GM12878 (cell line): ENCODE data around the gene FLOT1. TPM values are rescaled to one million over a fixed set of nuclear protein-coding genes. Genes with fewer than 3 reads are reported as not detected.

ENCODE experiments used
- ATAC-seq: fragments of 200-7000 bp; cut with Tn5 transposase; 3 replicates; pipeline ENCODE4 v1.9.1; 2020; ENCODE audit warnings: mild to moderate bottlenecking, moderate library complexity
- BruUV-seq: library from RNA; stranded (reverse); fragments of 400-500 nt; replicated peaks from 2 replicates; lab custom pipeline; 2021; lab: Mats Ljungman, UMichigan
- CTCF ChIA-PET: fragments of 300-600 bp; sonication (Branson Sonifier 250); formaldehyde crosslinking; extraction: SDS; loops from one replicate; lab custom pipeline; 2021; ENCODE audit warnings: inconsistent platforms; lab: Yijun Ruan, JAX
- POLR2A ChIA-PET: fragments of 350-600 bp; formaldehyde crosslinking; extraction: SDS; loops from one replicate; lab custom pipeline; 2021; ENCODE audit warnings: inconsistent platforms; lab: Charles Lee
- RAD21 ChIA-PET: fragments of 300-600 bp; sonication (Branson Sonifier 250); formaldehyde crosslinking; loops from one replicate; lab custom pipeline; 2023; ENCODE audit warnings: antibody characterized with exemption; ENCODE audit not compliant: unreplicated experiment; lab: Charles Lee
- SMC1A ChIA-PET: fragments of 300-600 bp; sonication (Branson Sonifier 250); formaldehyde crosslinking; loops from one replicate; lab custom pipeline; 2023; ENCODE audit not compliant: unreplicated experiment, uncharacterized antibody; lab: Charles Lee
- DNase-seq: peaks from one replicate; pipeline ENCODE4 v3.0.0-alpha.2; 2011; ENCODE audit warnings: low read depth, low spot score
- FAIRE-seq: peaks from 3 replicates; lab custom pipeline; 2011; peaks lifted over from hg19 to GRCh38; lab: Jason Lieb, UNC
- H2AFZ ChIP-seq: 2 replicates; pipeline ENCODE4 v1.6.0; 2011; ENCODE audit warnings: low read depth, low read length, control low read depth; ENCODE audit not compliant: control insufficient read depth
- H3K27ac ChIP-seq: 2 replicates; pipeline ENCODE4 v1.5.1; 2011; ENCODE audit warnings: control low read depth; ENCODE audit not compliant: control insufficient read depth, insufficient read depth
- H3K27me3 ChIP-seq, 2 experiments: replicated peaks in 1 of 2; 2 replicates each; pipeline versions ENCODE4 v1.6.0 to v1.6.1; 2011; ENCODE audit warnings: low read length in 1 of 2; ENCODE audit not compliant: control insufficient read depth in 2 of 2, insufficient read depth in 2 of 2
- H3K36me3 ChIP-seq, 2 experiments: 2 replicates each; pipeline ENCODE4 v1.5.1; 2011; ENCODE audit warnings: low read length in 1 of 2; ENCODE audit not compliant: control insufficient read depth in 2 of 2, insufficient read depth in 2 of 2
- H3K4me1 ChIP-seq: 2 replicates; pipeline ENCODE4 v1.6.1; 2011; ENCODE audit warnings: mild to moderate bottlenecking, low read length, moderate library complexity, mixed read lengths; ENCODE audit not compliant: control insufficient read depth, insufficient read depth
- H3K4me2 ChIP-seq: 2 replicates; pipeline ENCODE4 v1.6.0; 2011; ENCODE audit warnings: control low read depth; ENCODE audit not compliant: control insufficient read depth, insufficient read depth
- H3K4me3 ChIP-seq: fragments of 200-600 bp; sonication (generic); 2 replicates; pipeline ENCODE4 v1.5.1; 2016
- H3K79me2 ChIP-seq: 2 replicates; pipeline ENCODE4 v1.6.0; 2011; ENCODE audit warnings: low read length; ENCODE audit not compliant: control insufficient read depth, insufficient read depth
- H3K9ac ChIP-seq: 2 replicates; pipeline ENCODE4 v1.8.0; 2011; ENCODE audit warnings: low read length, control low read depth, mixed read lengths; ENCODE audit not compliant: control insufficient read depth, insufficient read depth
- H3K9me3 ChIP-seq: replicated peaks from 3 replicates; pipeline ENCODE4 v1.5.1; 2011; ENCODE audit warnings: mild to moderate bottlenecking, low read length; ENCODE audit not compliant: control insufficient read depth, insufficient read depth
- H4K20me1 ChIP-seq: 2 replicates; pipeline ENCODE4 v1.6.0; 2011; ENCODE audit not compliant: control insufficient read depth, insufficient read depth
- KAT2A ChIP-seq: conservative IDR thresholded peaks from 2 replicates; pipeline ENCODE4 v1.6.1; 2011; ENCODE audit warnings: low read depth, low read length; ENCODE audit not compliant: control insufficient read depth
- POLR2AphosphoS5 ChIP-seq: IDR thresholded peaks from 2 replicates; pipeline ENCODE4 v1.6.1; 2011; ENCODE audit warnings: mild to moderate bottlenecking, low read length, inconsistent platforms
- RELA ChIP-seq: fragments of 450-650 bp; IDR thresholded peaks from 2 replicates; pipeline ENCODE4 v1.8.0; 2014; ENCODE audit warnings: borderline replicate concordance; ENCODE audit not compliant: partially characterized antibody
- SIN3A ChIP-seq: IDR thresholded peaks from 2 replicates; pipeline ENCODE4 v1.6.1; 2012; ENCODE audit warnings: low read depth, low read length, improper control_type of control experiment
- SPI1 ChIP-seq: IDR thresholded peaks from 2 replicates; pipeline ENCODE4 v1.6.1; 2011; ENCODE audit warnings: low read depth, mild to moderate bottlenecking, low read length, moderate library complexity, borderline replicate concordance; ENCODE audit not compliant: insufficient read depth
- WGBS: methylation state at CpG from one replicate; pipeline ENCODE4 v1.1.6; 2016; ENCODE audit warnings: low lambda C conversion rate; ENCODE audit not compliant: insufficient replicate concordance, insufficient coverage; ENCODE audit errors: missing lambda C conversion rate; 5-methylcytosine and 5-hydroxymethylcytosine counted together
- in situ Hi-C: fragments of 300-500 bp; cut with MboI; formaldehyde crosslinking; loops from 9 replicates; pipeline ENCODE4 v1.14.3; 2018; ENCODE audit warnings: mixed read lengths
- intact Hi-C: fragments of 100-400 bp; cut with micrococcal nuclease; formaldehyde crosslinking; loops from one replicate; pipeline ENCODE4 v1.14.2; 2022; ENCODE audit not compliant: unreplicated experiment
- polyA plus RNA-seq, 11 experiments: library from polyadenylated mRNA; depleted of rRNA in 4 of 11; unstranded in 6 of 11; stranded (reverse) in 5 of 11; fragments of >200 nt; fragmentation: Nextera tagmentation in 4 of 11; fragmentation: Illumina TruSeq in 1 of 11; extraction: Ambion mirVana in 4 of 11; extraction: Trizol in 1 of 11; gene quantifications; 1 replicate in 1 of 11; 2 replicates in 10 of 11; pipeline versions ENCODE4 v1.2.1 to v1.2.3, GENCODE V29; 2011 to 2016; ENCODE audit warnings: inconsistent platforms in 2 of 11, missing spikeins in 2 of 11, low read depth in 1 of 11
- total RNA-seq, 4 experiments: library from RNA; depleted of rRNA in 3 of 4; stranded (reverse); fragments of >200 nt in 3 of 4; fragmentation: Illumina TruSeq in 1 of 4; extraction: Trizol in 1 of 4; gene quantifications; 2 replicates each; pipeline versions ENCODE4 v1.2.1 to v1.2.3, GENCODE V29; 2013 to 2021
- TF ChIP-seq, protein P1 (sequence below): IDR thresholded peaks from 2 replicates; pipeline ENCODE4 v1.6.1; 2012; ENCODE audit warnings: low read depth, low read length, improper control_type of control experiment

FLOT1 gene
- total and polyA plus RNA-seq, 10 of the 15 experiments (the other 5 are each of a cell fraction or from before 2014, with no cell fraction given): 12.3 to 153 (median 112) TPM

DNA sequence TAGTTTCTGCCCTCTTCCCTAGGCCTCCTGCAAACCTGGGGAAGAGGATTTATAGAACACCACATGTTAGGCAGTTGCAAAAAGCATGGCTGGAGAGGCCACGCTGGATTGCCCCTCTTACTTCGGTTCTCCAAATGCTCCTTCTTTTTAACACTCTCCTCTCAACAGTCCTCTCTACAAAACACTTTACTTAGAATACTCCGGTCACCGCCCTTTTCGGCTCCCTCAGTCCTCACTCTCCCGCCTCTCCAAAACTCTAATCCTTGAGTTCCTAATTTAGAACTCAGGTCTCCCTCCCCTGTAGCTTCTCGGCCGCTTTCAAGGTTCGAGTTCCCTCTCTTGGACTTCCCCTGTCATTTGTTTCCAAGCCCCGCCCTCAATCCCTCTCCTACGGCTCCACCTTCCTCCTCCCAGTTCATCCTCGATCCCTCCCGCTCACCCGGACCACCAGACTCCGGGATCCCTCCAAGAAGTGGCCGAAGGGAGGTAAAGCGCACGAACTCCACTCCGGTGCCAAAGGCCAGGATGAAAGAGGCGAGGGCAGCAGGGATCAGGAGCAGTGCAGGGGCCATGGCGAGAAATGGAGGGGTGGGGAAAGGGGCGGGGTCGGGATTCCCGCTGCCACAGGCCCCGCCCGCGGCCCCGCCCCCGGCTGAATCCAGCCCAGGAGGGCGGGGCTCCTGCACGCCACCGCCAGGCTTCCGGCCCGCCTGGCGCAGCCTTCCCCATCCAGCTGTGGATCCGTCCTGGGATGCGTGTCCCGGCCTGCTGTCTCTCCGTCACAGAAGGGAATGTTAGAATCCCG lies 51.9 kb downstream of the FLOT1 start, which contains the start of gene NRM (continued):
- TF ChIP-seq, protein P1, sequence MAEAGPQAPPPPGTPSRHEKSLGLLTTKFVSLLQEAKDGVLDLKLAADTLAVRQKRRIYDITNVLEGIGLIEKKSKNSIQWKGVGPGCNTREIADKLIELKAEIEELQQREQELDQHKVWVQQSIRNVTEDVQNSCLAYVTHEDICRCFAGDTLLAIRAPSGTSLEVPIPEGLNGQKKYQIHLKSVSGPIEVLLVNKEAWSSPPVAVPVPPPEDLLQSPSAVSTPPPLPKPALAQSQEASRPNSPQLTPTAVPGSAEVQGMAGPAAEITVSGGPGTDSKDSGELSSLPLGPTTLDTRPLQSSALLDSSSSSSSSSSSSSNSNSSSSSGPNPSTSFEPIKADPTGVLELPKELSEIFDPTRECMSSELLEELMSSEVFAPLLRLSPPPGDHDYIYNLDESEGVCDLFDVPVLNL: no peak
- peak; percentile 49; the same call in 1 of the 2 replicates for TF ChIP-seq SPI1
- peak; percentile 47; the same call in 1 of the 2 replicates for TF ChIP-seq POLR2AphosphoS5
- peak; percentile 20 for TF ChIP-seq RELA
- TF ChIP-seq, all 136 proteins: peak for 30

DNA sequence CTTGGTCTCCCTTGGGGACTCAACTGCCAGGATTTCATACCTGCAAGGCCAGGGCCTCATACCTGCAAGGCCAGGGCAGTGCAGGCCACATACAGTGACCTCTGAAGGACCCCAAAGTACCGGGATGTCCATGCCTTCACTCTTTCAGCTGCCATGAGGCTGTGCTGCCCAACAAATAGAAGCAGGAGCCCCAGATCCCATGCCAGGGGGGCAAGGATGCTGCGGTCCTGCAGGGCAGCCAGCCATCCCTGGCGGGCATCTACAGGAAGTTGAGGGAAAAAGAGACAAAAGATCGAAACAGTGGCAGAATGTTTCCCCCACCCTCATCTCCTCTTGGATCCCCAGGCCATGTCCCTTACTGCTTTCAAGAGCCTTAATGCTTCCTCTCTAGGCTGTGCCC lies 52.5 kb downstream of the FLOT1 start:
- Histone ChIP-seq H3K4me2 (peak overlapping the region; percentile 69), H3K9ac (peak overlapping the region; percentile 75), H3K4me3 (peak overlapping the region; percentile 100), H3K9me3 (no peaks in the 10 kb centered on the region), H2AFZ (no peak overlapping the region), H3K27me3 (no peaks in the 10 kb centered on the region), H3K4me1 (peaks cover 15% of the 10 kb centered on the region), H4K20me1 (no peaks in the 10 kb centered on the region), H3K79me2 (peaks cover 57% of the 10 kb centered on the region), H3K36me3 (no peaks in the 10 kb centered on the region), H3K27ac (peak overlapping the region; percentile 96)
- FAIRE-seq: no peak
- no peak for ATAC-seq
- RAD21 ChIA-PET: interaction anchor here (0.6 to 6.4 kb wide), 3 partner anchors 11 to 29 kb away, joined by 3 to 114 read pairs (median 4); partner anchors contain the start of genes MDC1 and TUBB
- 0% methylated on average over 4 of the region's 4 CpGs for WGBS
- intact Hi-C loops: no loop called here
- DNase-seq: no peak
- TF ChIP-seq KAT2A (no peak), SIN3A (0 out of 2 replicates have a peak, but pooled peaks have one; percentile 14)
- CTCF ChIA-PET: interaction anchor here (0.8 to 4.8 kb wide), 9 partner anchors 10 to 140 kb away, joined by 3 to 64 read pairs (median 17); partner anchors contain the start of genes MDC1 and TUBB
- in situ Hi-C loops: no loop called here
- SMC1A ChIA-PET: interaction anchor here (1.1 to 6.9 kb wide), 6 partner anchors 10 to 46 kb away, joined by 3 to 73 read pairs (median 6); partner anchors contain the start of genes DHX16 and MDC1
- BruUV-seq: no TSS peak
- POLR2A ChIA-PET: interaction anchor here (0.5 to 6.1 kb wide), 13 partner anchors 10 to 132 kb away, joined by 3 to 167 read pairs (median 5); partner anchors contain the start of genes MDC1, MRPS18B, PRR3 and TUBB
